Testis (tissue), 3 donors: ENCODE results near the gene MAP4K2. TPM values are rescaled to one million over a fixed set of nuclear protein-coding genes. Genes with fewer than 3 reads are reported as not detected.

Source experiments
- DNase-seq: peaks from one replicate; pipeline ENCODE4 v3.0.0-alpha.2; 2019
- H3K27ac ChIP-seq, 2 donors: fragments of 200-600 bp; sonication (generic); one replicate each; pipeline ENCODE4 v1.5.1; 2019
- H3K27me3 ChIP-seq: fragments of 200-600 bp; sonication (generic); one replicate; pipeline ENCODE4 v1.5.1; 2019
- H3K36me3 ChIP-seq: fragments of 200-600 bp; sonication (generic); one replicate; pipeline ENCODE4 v1.5.1; 2017; ENCODE audit warnings: low read depth; ENCODE audit errors: missing control alignments
- H3K4me1 ChIP-seq: fragments of 200-600 bp; sonication (generic); one replicate; pipeline ENCODE4 v1.5.1; 2019
- H3K4me3 ChIP-seq, 2 donors: fragments of 200-600 bp; sonication (generic); one replicate each; pipeline ENCODE4 v1.5.1; 2017 to 2019
- H3K9me3 ChIP-seq: fragments of 200-600 bp; sonication (generic); one replicate; pipeline ENCODE4 v1.5.1; 2017
- POLR2A ChIP-seq: fragments of 450-650 bp; IDR thresholded peaks from one replicate; pipeline ENCODE4 v1.6.1; 2017; ENCODE audit warnings: antibody characterized with exemption, mild to moderate bottlenecking, moderate library complexity
- WGBS, 2 donors: methylation state at CpG; one replicate each; pipeline ENCODE4 v1.1.5; 2018; 5-methylcytosine and 5-hydroxymethylcytosine counted together
- intact Hi-C: fragments of 100-400 bp; cut with DNase I; formaldehyde crosslinking; loops from one replicate; pipeline ENCODE4 v1.15.1; 2023; ENCODE audit warnings: low total_unique reads
- polyA plus RNA-seq: library from polyadenylated mRNA; stranded (reverse); fragments of 350-450 nt; fragmentation: Illumina TruSeq; extraction: RNeasy Lipid Tissue Mini Kit (QIAGEN cat#74804); gene quantifications from one replicate; pipeline ENCODE4 v1.2.3, GENCODE V29; 2014; ENCODE audit warnings: low read depth, low replicate concordance; ENCODE audit not compliant: insufficient read depth
- total RNA-seq, 2 donors: library from RNA; depleted of rRNA; stranded (reverse); fragments of >200 nt; gene quantifications; one replicate each; pipeline ENCODE4 v1.2.3, GENCODE V29; 2016
- TF ChIP-seq, protein P1 (sequence below), 3 experiments: fragments of 450-650 bp in 2 of 3; fragments of 200-600 bp in 1 of 3; sonication (generic) in 1 of 3; IDR thresholded peaks; one replicate each; pipeline ENCODE4 v1.5.1; 2016 to 2019; ENCODE audit warnings: antibody characterized with exemption in 3 of 3, mild to moderate bottlenecking in 2 of 3, moderate library complexity in 1 of 3

Gene MAP4K2
- total and polyA plus RNA-seq, 3 donors from 2014 or later, result 14.9 to 29.8 (median 27.7) TPM

DNA sequence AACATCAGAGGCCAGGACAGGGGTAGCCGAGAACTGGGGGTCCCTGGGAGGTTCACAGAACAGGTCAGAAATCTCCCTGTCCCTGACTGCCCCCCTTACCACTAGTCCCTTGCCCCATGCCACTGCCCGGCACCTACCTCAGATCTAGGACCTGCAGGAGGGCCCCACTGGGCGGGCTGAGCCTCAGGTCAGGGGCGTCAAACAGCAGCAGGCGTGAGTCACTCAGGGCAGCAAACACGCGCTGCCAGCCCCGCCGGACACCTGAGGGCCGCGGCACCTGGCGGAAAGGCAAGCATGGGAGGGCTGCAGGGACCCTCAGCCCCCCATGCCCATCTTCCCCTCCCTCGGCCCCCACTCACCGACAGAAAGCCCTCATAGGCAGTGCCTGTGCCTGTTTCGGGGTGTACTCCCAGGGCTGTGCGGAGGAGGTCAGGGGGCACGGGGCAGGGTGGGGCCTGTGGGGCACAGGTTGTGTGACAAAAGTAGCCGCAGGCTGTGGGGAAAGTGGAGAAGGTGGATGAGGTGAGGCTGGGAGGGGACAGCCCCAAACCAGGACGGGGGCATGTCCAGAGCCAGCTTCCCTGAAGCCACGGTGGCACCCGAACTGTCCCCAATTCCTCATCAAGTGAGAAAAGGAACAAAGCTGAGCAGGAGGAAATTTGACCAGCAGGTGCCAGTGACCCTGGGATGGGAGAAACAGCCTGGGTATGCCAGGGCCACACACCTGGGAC lies 29.6 kb upstream of the MAP4K2 start:
- H3K36me3 ChIP-seq, result no peaks in the 10 kb centered on the region
- H3K9me3 ChIP-seq, result no peaks in the 10 kb centered on the region
- TF ChIP-seq POLR2A, result no peak
- TF ChIP-seq, protein P1, sequence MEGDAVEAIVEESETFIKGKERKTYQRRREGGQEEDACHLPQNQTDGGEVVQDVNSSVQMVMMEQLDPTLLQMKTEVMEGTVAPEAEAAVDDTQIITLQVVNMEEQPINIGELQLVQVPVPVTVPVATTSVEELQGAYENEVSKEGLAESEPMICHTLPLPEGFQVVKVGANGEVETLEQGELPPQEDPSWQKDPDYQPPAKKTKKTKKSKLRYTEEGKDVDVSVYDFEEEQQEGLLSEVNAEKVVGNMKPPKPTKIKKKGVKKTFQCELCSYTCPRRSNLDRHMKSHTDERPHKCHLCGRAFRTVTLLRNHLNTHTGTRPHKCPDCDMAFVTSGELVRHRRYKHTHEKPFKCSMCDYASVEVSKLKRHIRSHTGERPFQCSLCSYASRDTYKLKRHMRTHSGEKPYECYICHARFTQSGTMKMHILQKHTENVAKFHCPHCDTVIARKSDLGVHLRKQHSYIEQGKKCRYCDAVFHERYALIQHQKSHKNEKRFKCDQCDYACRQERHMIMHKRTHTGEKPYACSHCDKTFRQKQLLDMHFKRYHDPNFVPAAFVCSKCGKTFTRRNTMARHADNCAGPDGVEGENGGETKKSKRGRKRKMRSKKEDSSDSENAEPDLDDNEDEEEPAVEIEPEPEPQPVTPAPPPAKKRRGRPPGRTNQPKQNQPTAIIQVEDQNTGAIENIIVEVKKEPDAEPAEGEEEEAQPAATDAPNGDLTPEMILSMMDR (IDR thresholded peaks at IDR 0.05), result no peak
- WGBS, 2 donors, result 94 to 99% methylated on average over 9 to 20 of the region's 21 CpGs
- no peak overlapping the region for H3K4me3 ChIP-seq
- no peak for DNase-seq
- no peaks in the 10 kb centered on the region for H3K4me1 ChIP-seq
- intact Hi-C loops, result no loop called here
- no peak overlapping the region for H3K27ac ChIP-seq
- no peaks in the 10 kb centered on the region for H3K27me3 ChIP-seq

DNA sequence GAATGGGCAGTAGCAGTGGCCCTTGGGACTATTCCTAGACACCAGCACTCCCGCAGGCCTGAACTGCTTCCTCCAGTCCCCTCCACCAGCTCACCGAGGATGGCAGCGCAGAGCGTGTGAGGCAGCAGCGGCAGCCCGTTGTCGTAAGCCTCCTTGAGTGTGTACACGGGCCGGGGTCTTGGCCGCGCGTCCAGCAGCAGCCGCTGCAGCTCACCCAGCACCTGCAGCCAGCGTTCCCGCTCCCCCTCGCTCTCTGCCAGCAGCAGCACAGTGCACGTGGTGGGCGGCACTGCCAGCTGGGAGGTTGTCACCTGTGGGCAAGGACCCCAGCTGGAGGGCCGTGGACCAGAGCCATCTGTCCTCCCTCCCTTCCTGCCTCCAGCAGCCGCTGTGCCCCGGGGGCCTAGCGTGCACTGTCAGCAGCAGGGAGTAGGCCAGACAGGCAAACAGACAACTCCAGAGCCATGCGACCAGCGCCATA lies 28.4 kb upstream of the MAP4K2 start:
- H3K27me3 ChIP-seq, result no peaks in the 10 kb centered on the region
- no peaks in the 10 kb centered on the region for H3K36me3 ChIP-seq
- no peak overlapping the region for H3K27ac ChIP-seq
- H3K9me3 ChIP-seq, result no peaks in the 10 kb centered on the region
- intact Hi-C loops, result no loop called here
- no peaks in the 10 kb centered on the region for H3K4me1 ChIP-seq
- 93% methylated on average over 14 to 19 of the region's 24 CpGs for WGBS, 2 donors
- TF ChIP-seq, protein P1 (IDR thresholded peaks at IDR 0.05), result no peak
- no peak for TF ChIP-seq POLR2A
- DNase-seq, result no peak
- H3K4me3 ChIP-seq, result no peak overlapping the region

GRCh38 chr11:64829536-64830251 lies 26.7 kb upstream of the MAP4K2 start:
- intact Hi-C loops, result no loop called here

DNA sequence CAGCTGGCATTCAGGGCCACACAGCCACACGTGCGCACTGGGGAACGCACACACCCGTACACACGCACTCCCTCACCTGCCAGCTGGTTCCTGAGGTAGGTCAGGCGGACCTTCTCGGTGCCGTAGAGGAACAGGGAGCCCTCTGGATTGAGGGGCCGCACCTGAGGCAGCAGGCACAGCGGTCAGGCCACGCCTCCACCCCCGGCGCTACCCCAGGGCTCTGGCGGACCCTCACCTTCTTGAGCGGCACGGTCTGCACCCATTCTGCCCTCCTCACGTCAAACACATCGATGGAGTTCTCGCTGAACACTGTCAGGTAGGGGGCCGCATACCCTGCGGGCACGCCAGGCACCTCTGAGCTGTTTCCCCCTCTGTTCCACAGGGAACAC lies 24.4 kb upstream of the MAP4K2 start:
- TF ChIP-seq POLR2A, result no peak
- TF ChIP-seq, protein P1 (IDR thresholded peaks at IDR 0.05), result no peak
- Histone ChIP-seq H3K4me3 (peak overlapping the region in 1 of 2 donors; percentile 40), H3K9me3 (no peaks in the 10 kb centered on the region), H3K4me1 (no peaks in the 10 kb centered on the region), H3K27ac (no peak overlapping the region), H3K36me3 (no peaks in the 10 kb centered on the region), H3K27me3 (no peaks in the 10 kb centered on the region)
- WGBS, 2 donors, result 42 to 93% methylated on average over 9 to 22 of the region's 22 CpGs
- no peak for DNase-seq
- intact Hi-C loops, result no loop called here

More at GRCh38 chr11:64829536-64830251, 26.7 kb upstream of the MAP4K2 start:
- Histone ChIP-seq H3K9me3 (no peaks in the 10 kb centered on the region), H3K4me1 (no peaks in the 10 kb centered on the region), H3K27ac (no peak overlapping the region), H3K27me3 (no peaks in the 10 kb centered on the region), H3K4me3 (no peak overlapping the region), H3K36me3 (no peaks in the 10 kb centered on the region)
- WGBS, 2 donors, result 75 to 86% methylated on average over 30 to 31 of the region's 43 CpGs
- peak; percentile 69 for DNase-seq
- no peak for TF ChIP-seq POLR2A
- TF ChIP-seq, protein P1 (IDR thresholded peaks at IDR 0.05), result no peak
